Skeletal muscle satellite cell (primary cell): ENCODE data around the gene CTAGE6. TPM values are rescaled to one million over a fixed set of nuclear protein-coding genes. Genes with fewer than 3 reads are reported as not detected.
"Not testable (repeated sequence)": the region's sequence is repeated elsewhere in the genome, so short reads cannot be mapped to it uniquely, and the experiment has no call there.

Experiments used
- H3K27me3 ChIP-seq: 2 replicates; pipeline ENCODE4 v1.7.0; 2013; ENCODE audit warnings: low read length; ENCODE audit not compliant: control insufficient read depth, insufficient read depth
- H3K36me3 ChIP-seq: 2 replicates; pipeline ENCODE4 v1.7.0; 2013; ENCODE audit warnings: mild to moderate bottlenecking, control low read depth, low read length; ENCODE audit not compliant: insufficient read depth
- H3K4me1 ChIP-seq: 2 replicates; pipeline ENCODE4 v1.7.0; 2013; ENCODE audit warnings: low read length; ENCODE audit not compliant: control insufficient read depth, insufficient read depth
- H3K4me2 ChIP-seq: 2 replicates; pipeline ENCODE4 v1.7.0; 2013; ENCODE audit warnings: mild to moderate bottlenecking, low read length
- H3K4me3 ChIP-seq: 2 replicates; pipeline ENCODE4 v1.7.0; 2013; ENCODE audit warnings: low read length
- H3K9ac ChIP-seq: 2 replicates; pipeline ENCODE4 v1.7.0; 2013; ENCODE audit warnings: mild to moderate bottlenecking, low read depth, low read length, moderate library complexity
- H3K9me3 ChIP-seq: replicated peaks from 2 replicates; pipeline ENCODE4 v1.7.0; 2013; ENCODE audit warnings: mild to moderate bottlenecking, control low read depth, low read length
- total RNA-seq: library from RNA; depleted of rRNA; stranded (reverse); fragments of >200 nt; gene quantifications from 2 replicates; pipeline ENCODE4 v1.2.3, GENCODE V29; 2012; rRNA removed

The CTAGE6 gene
- total RNA-seq, result 0.51 and 0.87 TPM in 2 replicates

GRCh38 chr7:143757596-143757995, at the start of gene CTAGE6:
CTAGE6 (minus strand) TSS chr7:143757696; CDS start chr7:143757658, 38 bp downstream.
- not testable (repeated sequence) for H3K9ac ChIP-seq, H3K4me3 ChIP-seq, H3K4me2 ChIP-seq, H3K4me1 ChIP-seq, H3K27me3 ChIP-seq, H3K9me3 ChIP-seq, H3K36me3 ChIP-seq

GRCh38 chr7:143806664-143807071, 49.2 kb upstream of the CTAGE6 start:
- not testable (repeated sequence) for H3K4me1 ChIP-seq, H3K9ac ChIP-seq, H3K4me2 ChIP-seq, H3K9me3 ChIP-seq, H3K4me3 ChIP-seq, H3K36me3 ChIP-seq, H3K27me3 ChIP-seq

GRCh38 chr7:143797896-143798290, 40.4 kb upstream of the CTAGE6 start:
- H3K9ac ChIP-seq, H3K27me3 ChIP-seq, H3K9me3 ChIP-seq, H3K36me3 ChIP-seq, H3K4me3 ChIP-seq, H3K4me1 ChIP-seq, H3K4me2 ChIP-seq: not testable (repeated sequence)

GRCh38 chr7:143797119-143797895, 39.8 kb upstream of the CTAGE6 start:
- H3K4me1 ChIP-seq, H3K36me3 ChIP-seq, H3K4me3 ChIP-seq, H3K27me3 ChIP-seq, H3K4me2 ChIP-seq, H3K9ac ChIP-seq, H3K9me3 ChIP-seq: not testable (repeated sequence)

- not testable (repeated sequence) for H3K4me3 ChIP-seq, H3K27me3 ChIP-seq, H3K9ac ChIP-seq, H3K9me3 ChIP-seq, H3K4me2 ChIP-seq, H3K36me3 ChIP-seq, H3K4me1 ChIP-seq
Observed at GRCh38 chr7:143795653-143796052, 38.2 kb upstream of the CTAGE6 start.

- H3K27me3 ChIP-seq, H3K9me3 ChIP-seq, H3K36me3 ChIP-seq, H3K4me1 ChIP-seq, H3K4me3 ChIP-seq, H3K4me2 ChIP-seq, H3K9ac ChIP-seq: not testable (repeated sequence)
Observed at GRCh38 chr7:143792633-143793032, 35.1 kb upstream of the CTAGE6 start.

- H3K36me3 ChIP-seq, H3K9me3 ChIP-seq, H3K4me2 ChIP-seq, H3K4me1 ChIP-seq, H3K4me3 ChIP-seq, H3K9ac ChIP-seq, H3K27me3 ChIP-seq: not testable (repeated sequence)
Observed at GRCh38 chr7:143785415-143786182, 28.1 kb upstream of the CTAGE6 start.

- not testable (repeated sequence) for H3K4me1 ChIP-seq, H3K27me3 ChIP-seq, H3K36me3 ChIP-seq, H3K9me3 ChIP-seq, H3K4me2 ChIP-seq, H3K9ac ChIP-seq, H3K4me3 ChIP-seq
Observed at GRCh38 chr7:143779591-143779990, 22.1 kb upstream of the CTAGE6 start.

- not testable (repeated sequence) for H3K27me3 ChIP-seq, H3K9me3 ChIP-seq, H3K36me3 ChIP-seq, H3K4me2 ChIP-seq, H3K4me3 ChIP-seq, H3K9ac ChIP-seq, H3K4me1 ChIP-seq
Observed at GRCh38 chr7:143772738-143773468, 15.4 kb upstream of the CTAGE6 start.

- H3K4me1 ChIP-seq, H3K36me3 ChIP-seq, H3K9me3 ChIP-seq, H3K27me3 ChIP-seq, H3K4me2 ChIP-seq, H3K4me3 ChIP-seq, H3K9ac ChIP-seq: not testable (repeated sequence)
Observed at GRCh38 chr7:143767531-143767930, 10.0 kb upstream of the CTAGE6 start.

GRCh38 chr7:143765678-143766077, 8.2 kb upstream of the CTAGE6 start:
- not testable (repeated sequence) for H3K36me3 ChIP-seq, H3K9ac ChIP-seq, H3K4me2 ChIP-seq, H3K9me3 ChIP-seq, H3K4me3 ChIP-seq, H3K27me3 ChIP-seq, H3K4me1 ChIP-seq
